ENCODE data around the gene ONECUT1.

DNA sequence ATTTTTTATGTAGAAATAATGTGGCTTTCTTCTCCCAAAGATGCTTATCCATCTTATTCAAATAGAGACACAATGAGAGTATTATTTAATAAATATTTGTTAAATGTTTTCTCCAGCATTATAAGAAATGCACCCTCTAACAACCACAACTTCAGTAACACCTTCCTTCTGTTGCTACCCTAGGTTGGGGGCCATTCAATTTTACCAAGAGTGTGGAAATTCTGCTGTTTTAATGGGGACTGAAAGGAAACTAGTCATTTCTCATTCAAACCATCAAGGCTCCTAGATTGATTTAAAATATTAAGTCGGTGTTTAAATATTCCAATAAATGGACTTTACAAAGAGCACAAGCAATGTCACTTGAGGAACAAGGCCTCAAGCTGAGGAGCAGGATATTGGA, 7.6 kb downstream of the ONECUT1 start:
- TF ChIP-seq TOX (CRISPR knock-in tag; IDR thresholded peaks at IDR 0.05; ENCODE audit: borderline replicate concordance): no peak
- no peak for TF ChIP-seq RARB (CRISPR knock-in tag; IDR thresholded peaks at IDR 0.05)
- TF ChIP-seq, protein P1, sequence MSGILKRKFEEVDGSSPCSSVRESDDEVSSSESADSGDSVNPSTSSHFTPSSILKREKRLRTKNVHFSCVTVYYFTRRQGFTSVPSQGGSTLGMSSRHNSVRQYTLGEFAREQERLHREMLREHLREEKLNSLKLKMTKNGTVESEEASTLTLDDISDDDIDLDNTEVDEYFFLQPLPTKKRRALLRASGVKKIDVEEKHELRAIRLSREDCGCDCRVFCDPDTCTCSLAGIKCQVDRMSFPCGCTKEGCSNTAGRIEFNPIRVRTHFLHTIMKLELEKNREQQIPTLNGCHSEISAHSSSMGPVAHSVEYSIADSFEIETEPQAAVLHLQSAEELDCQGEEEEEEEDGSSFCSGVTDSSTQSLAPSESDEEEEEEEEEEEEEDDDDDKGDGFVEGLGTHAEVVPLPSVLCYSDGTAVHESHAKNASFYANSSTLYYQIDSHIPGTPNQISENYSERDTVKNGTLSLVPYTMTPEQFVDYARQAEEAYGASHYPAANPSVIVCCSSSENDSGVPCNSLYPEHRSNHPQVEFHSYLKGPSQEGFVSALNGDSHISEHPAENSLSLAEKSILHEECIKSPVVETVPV (CRISPR knock-in tag; IDR thresholded peaks at IDR 0.05): no peak
- no peak for TF ChIP-seq ZFP30 (CRISPR knock-in tag; IDR thresholded peaks at IDR 0.05)
- TF ChIP-seq ARNTL (CRISPR knock-in tag; IDR thresholded peaks at IDR 0.05; ENCODE audit: borderline replicate concordance, low read depth): no peak
- no peak for TF ChIP-seq CSDC2 (CRISPR knock-in tag; IDR thresholded peaks at IDR 0.05)
- no peak for TF ChIP-seq BACH2 (CRISPR knock-in tag; IDR thresholded peaks at IDR 0.05; ENCODE audit: borderline replicate concordance)
- TF ChIP-seq ZNF8 (CRISPR knock-in tag; IDR thresholded peaks at IDR 0.05): no peak
- TF ChIP-seq SNAI2 (CRISPR knock-in tag; IDR thresholded peaks at IDR 0.05): no peak
- TF ChIP-seq ZNF565 (CRISPR knock-in tag; conservative IDR thresholded peaks at IDR 0.05; ENCODE audit: low read depth): no peak
- TF ChIP-seq, protein P2, sequence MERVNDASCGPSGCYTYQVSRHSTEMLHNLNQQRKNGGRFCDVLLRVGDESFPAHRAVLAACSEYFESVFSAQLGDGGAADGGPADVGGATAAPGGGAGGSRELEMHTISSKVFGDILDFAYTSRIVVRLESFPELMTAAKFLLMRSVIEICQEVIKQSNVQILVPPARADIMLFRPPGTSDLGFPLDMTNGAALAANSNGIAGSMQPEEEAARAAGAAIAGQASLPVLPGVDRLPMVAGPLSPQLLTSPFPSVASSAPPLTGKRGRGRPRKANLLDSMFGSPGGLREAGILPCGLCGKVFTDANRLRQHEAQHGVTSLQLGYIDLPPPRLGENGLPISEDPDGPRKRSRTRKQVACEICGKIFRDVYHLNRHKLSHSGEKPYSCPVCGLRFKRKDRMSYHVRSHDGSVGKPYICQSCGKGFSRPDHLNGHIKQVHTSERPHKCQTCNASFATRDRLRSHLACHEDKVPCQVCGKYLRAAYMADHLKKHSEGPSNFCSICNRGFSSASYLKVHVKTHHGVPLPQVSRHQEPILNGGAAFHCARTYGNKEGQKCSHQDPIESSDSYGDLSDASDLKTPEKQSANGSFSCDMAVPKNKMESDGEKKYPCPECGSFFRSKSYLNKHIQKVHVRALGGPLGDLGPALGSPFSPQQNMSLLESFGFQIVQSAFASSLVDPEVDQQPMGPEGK (CRISPR knock-in tag; IDR thresholded peaks at IDR 0.05; ENCODE audit: borderline replicate concordance): no peak

Data from SK-N-SH treated with all-trans-retinoic acid at 6 μM for 48 hours (cell line).